Psoas muscle (tissue), 8 donors: Measurements from ENCODE around the gene ANKRD34A. TPM values are rescaled to one million over a fixed set of nuclear protein-coding genes. Genes with fewer than 3 reads are reported as not detected.
A peak's percentile ranks its signal among the peaks of the same experiment; 100 is the strongest.

Source experiments
- ATAC-seq, 4 donors: fragments of 200-7000 bp; cut with Tn5 transposase; one replicate each; pipeline ENCODE4 v1.9.1; 2020; ENCODE audit warnings: moderate library complexity in 3 of 4, mild to moderate bottlenecking in 2 of 4
- DNase-seq, 2 donors: peaks; one replicate each; pipeline ENCODE4 v3.0.0-alpha.2; 2020
- H3K27ac ChIP-seq: fragments of 200-600 bp; one replicate; pipeline ENCODE4 v1.8.0; 2022
- H3K27me3 ChIP-seq, 3 donors: fragments of 200-600 bp in 1 of 3; one replicate each; pipeline versions ENCODE4 v1.6.1 to v1.8.0; 2013 to 2022; ENCODE audit warnings: low read length in 2 of 3, mild to moderate bottlenecking in 2 of 3, moderate library complexity in 1 of 3; ENCODE audit not compliant: insufficient read depth in 3 of 3
- H3K36me3 ChIP-seq, 2 donors: fragments of 200-600 bp in 1 of 2; one replicate each; pipeline versions ENCODE4 v1.6.1 to v1.8.0; 2013 to 2022; ENCODE audit warnings: low read depth in 1 of 2, mild to moderate bottlenecking in 1 of 2, moderate library complexity in 1 of 2; ENCODE audit not compliant: insufficient read depth in 1 of 2
- H3K4me1 ChIP-seq: fragments of 200-600 bp; one replicate; pipeline ENCODE4 v1.8.0; 2022
- H3K4me3 ChIP-seq: fragments of 200-600 bp; one replicate; pipeline ENCODE4 v1.8.0; 2022; ENCODE audit warnings: mild to moderate bottlenecking
- H3K9me3 ChIP-seq: fragments of 200-600 bp; one replicate; pipeline ENCODE4 v1.8.0; 2022
- CTCF ChIP-seq: fragments of 200-600 bp; IDR thresholded peaks from one replicate; pipeline ENCODE4 v1.8.0; 2022; ENCODE audit warnings: antibody characterized with exemption
- WGBS, 3 donors: extraction: QIAGEN DNeasy Blood & Tissue Kit; methylation state at CpG; one replicate each; pipeline versions ENCODE4 v1.1.6 to v1.1.7; 2013; 5-methylcytosine and 5-hydroxymethylcytosine counted together
- intact Hi-C, 2 donors: fragments of 100-400 bp; cut with DNase I; formaldehyde crosslinking; loops; one replicate each; pipeline versions ENCODE4 v1.11.0 to v1.14.2; 2022
- polyA plus RNA-seq, 3 donors: library from polyadenylated mRNA; stranded (reverse); fragments of 200-250 nt; gene quantifications; one replicate each; pipeline ENCODE4 v1.2.3, GENCODE V29; 2013
- total RNA-seq, 4 donors: library from RNA; stranded (reverse); fragmentation: NEBNext Ultra II Directional in 2 of 4; extraction: Animal tissue kit (Norgen Biotek cat#: 25700) in 2 of 4; gene quantifications; one replicate each; pipeline versions ENCODE4 v1.2.1 to v1.2.4, GENCODE V29; 2021 to 2023
- donor health status: healthy with polysubstance abuse.
- donor health status: DM: no; HTN: no; CAD: no; lungs with moderate emphysema.
- donor health status: Bipolar disorder and iron deficiency.
- donor health status: healthy.
- donor health status: DM: yes; HTN: yes; CAD: no.
- donor health status: DM: no; HTN: no; CAD: no.
- donor health status: DM: no; HTN: no; CAD: no.
- donor health status: DM: yes; HTN: yes; CAD: no.

The ANKRD34A gene
- total and polyA plus RNA-seq, 7 donors: 0.42 to 14.7 (median 7.4) TPM

- no peak for TF ChIP-seq CTCF
- DNase-seq: peak; percentile 66 to 86
- H3K36me3 ChIP-seq: peaks cover 3 to 61% of the 10 kb centered on the region in 2 donors
- H3K9me3 ChIP-seq: no peaks in the 10 kb centered on the region
- H3K27me3 ChIP-seq: no peaks in the 10 kb centered on the region
- WGBS, 3 donors: 2 to 5% (median 4%) methylated on average over 33 of the region's 33 CpGs
- H3K4me1 ChIP-seq: peaks cover 21% of the 10 kb centered on the region
- H3K27ac ChIP-seq: peak overlapping the region; percentile 88
- intact Hi-C loops: loop anchor here (5.0 kb wide), 2 partner anchors 33 to 93 kb away; no protein-coding TSS in a partner anchor
- ATAC-seq: peak; percentile 85 to 89 (median 88)
- H3K4me3 ChIP-seq: peak overlapping the region; percentile 98
These were observed 45.1 kb downstream of the ANKRD34A start for GRCh38 chr1:145918992-145919939.

- no peak for TF ChIP-seq CTCF
- ATAC-seq: peak; percentile 88 to 94 (median 90)
- intact Hi-C loops: loop anchor here (5.0 kb wide), 2 partner anchors 34 to 94 kb away; no protein-coding TSS in a partner anchor
- DNase-seq: peak; percentile 89 to 93
- 0 to 1% (median 0%) methylated on average over 51 of the region's 51 CpGs for WGBS, 3 donors
- peak within 1 kb of the TSS; percentile 88 for H3K27ac ChIP-seq
- H3K27me3 ChIP-seq: no peaks in the 10 kb centered on the region
- no peaks in the 10 kb centered on the region for H3K9me3 ChIP-seq
- H3K4me1 ChIP-seq: peaks cover 21% of the 10 kb centered on the region
- peaks cover 3 to 61% of the 10 kb centered on the region in 2 donors for H3K36me3 ChIP-seq
- peak within 1 kb of the TSS; percentile 98 for H3K4me3 ChIP-seq
These were observed 46.0 kb downstream of the ANKRD34A start, which contains the start of gene PEX11B for GRCh38 chr1:145918144-145918991. TSS of gene PEX11B (minus strand) at chr1:145918717. CDS start at chr1:145918688, 29 bp downstream.

GRCh38 chr1:145917595-145917994 lies 46.8 kb downstream of the ANKRD34A start:
- H3K4me3 ChIP-seq: peak overlapping the region; percentile 98
- H3K9me3 ChIP-seq: no peaks in the 10 kb centered on the region
- no peaks in the 10 kb centered on the region for H3K27me3 ChIP-seq
- peaks cover 3 to 61% of the 10 kb centered on the region in 2 donors for H3K36me3 ChIP-seq
- peak overlapping the region; percentile 88 for H3K27ac ChIP-seq
- H3K4me1 ChIP-seq: peaks cover 21% of the 10 kb centered on the region
- DNase-seq (no peak), ATAC-seq (peak in 3 of 4 donors; percentile 26 to 50 (median 40))
- intact Hi-C loops: loop anchor here (5.0 kb wide), 2 partner anchors 35 to 95 kb away; no protein-coding TSS in a partner anchor
- 47 to 66% (median 49%) methylated on average over 5 of the region's 5 CpGs for WGBS, 3 donors
- no peak for TF ChIP-seq CTCF

- 80 to 81% (median 80%) methylated on average over 5 of the region's 5 CpGs for WGBS, 3 donors
- H3K36me3 ChIP-seq: peaks cover 4 to 61% of the 10 kb centered on the region in 2 donors
- H3K9me3 ChIP-seq: no peaks in the 10 kb centered on the region
- peak overlapping the region; percentile 88 for H3K27ac ChIP-seq
- no peak for TF ChIP-seq CTCF
- ATAC-seq: no peak
- H3K4me1 ChIP-seq: peaks cover 21% of the 10 kb centered on the region
- intact Hi-C loops: loop anchor here (5.0 kb wide), 2 partner anchors 36 to 96 kb away; no protein-coding TSS in a partner anchor
- peak overlapping the region; percentile 98 for H3K4me3 ChIP-seq
- H3K27me3 ChIP-seq: no peaks in the 10 kb centered on the region
- no peak for DNase-seq
These were observed 47.6 kb downstream of the ANKRD34A start for GRCh38 chr1:145916745-145917144.
